GM21529 (cell line): ENCODE results near the gene CD244.
"Not testable (repeated sequence)": the region's sequence is repeated elsewhere in the genome, so short reads cannot be mapped to it uniquely, and the experiment has no call there.

Source experiments
- ATAC-seq: cut with Tn5 transposase; IDR thresholded peaks from one replicate; pipeline ENCODE4 v1.9.1; 2021; ENCODE audit not compliant: unreplicated experiment

Gene CD244, protein sequence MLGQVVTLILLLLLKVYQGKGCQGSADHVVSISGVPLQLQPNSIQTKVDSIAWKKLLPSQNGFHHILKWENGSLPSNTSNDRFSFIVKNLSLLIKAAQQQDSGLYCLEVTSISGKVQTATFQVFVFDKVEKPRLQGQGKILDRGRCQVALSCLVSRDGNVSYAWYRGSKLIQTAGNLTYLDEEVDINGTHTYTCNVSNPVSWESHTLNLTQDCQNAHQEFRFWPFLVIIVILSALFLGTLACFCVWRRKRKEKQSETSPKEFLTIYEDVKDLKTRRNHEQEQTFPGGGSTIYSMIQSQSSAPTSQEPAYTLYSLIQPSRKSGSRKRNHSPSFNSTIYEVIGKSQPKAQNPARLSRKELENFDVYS

DNA sequence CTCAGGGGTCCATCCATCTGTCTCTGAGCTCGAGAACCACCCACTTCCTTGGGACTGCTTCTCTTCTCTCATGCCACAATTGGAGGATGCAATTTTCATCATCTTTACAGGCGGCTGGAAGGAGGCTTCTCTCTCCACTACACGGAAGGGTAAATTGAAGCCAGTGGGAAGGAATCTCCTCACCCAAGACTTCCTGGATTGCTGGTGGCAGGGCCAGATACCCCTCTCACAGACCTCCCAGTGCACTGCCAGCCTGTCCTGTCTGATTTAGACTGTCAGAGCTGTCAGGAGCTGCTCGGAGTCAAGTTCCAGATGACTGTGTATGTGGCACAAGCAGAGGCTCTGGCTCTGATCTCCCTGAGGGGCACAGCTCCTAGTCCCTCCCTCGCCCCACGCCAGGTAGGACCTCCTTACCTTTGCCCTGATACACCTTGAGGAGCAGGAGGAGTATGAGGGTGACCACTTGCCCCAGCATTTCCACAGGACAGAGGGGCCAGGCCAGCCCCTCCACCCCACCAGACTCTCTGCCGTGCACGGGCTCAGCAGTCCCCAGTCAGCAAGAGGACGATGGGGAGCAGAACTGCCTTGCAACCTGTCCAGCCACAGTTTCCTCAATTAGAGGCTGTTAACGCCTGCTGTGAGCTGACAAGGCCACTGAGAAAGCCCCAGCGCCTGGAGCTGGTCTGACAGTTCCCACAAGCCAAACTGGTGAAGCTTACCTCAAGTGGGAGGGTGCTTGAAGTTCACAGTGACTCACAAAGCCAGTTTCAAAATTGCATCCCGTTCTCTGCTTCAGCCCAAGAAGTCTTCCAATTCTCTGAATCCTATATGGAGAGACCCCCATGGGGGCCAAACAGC is at the start of gene CD244:
CD244 (minus strand) TSS at position 685 of the 858 bp plus-strand sequence; CDS start at position 475, 210 bp downstream.
- ATAC-seq: peak; percentile 68

DNA sequence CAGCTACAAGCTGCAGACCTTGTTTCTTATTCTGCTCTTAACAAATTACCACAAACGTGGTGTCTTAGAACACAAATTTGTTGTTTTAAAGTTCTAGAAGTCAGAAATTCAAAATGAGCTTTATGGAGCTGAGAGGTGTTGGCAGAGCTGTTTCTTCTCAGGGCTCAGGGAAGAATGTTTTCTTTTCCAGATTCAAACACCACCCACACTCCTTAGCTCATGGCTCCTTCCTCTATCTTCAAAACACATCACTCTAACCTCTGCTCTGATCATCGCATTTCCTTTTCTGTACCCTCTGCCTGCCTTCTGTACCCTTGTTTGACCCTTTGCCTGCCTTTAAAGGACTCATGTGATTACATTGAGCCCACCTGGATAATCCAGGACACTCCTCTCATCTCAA is 49.2 kb upstream of the CD244 start:
- no peak for ATAC-seq

DNA sequence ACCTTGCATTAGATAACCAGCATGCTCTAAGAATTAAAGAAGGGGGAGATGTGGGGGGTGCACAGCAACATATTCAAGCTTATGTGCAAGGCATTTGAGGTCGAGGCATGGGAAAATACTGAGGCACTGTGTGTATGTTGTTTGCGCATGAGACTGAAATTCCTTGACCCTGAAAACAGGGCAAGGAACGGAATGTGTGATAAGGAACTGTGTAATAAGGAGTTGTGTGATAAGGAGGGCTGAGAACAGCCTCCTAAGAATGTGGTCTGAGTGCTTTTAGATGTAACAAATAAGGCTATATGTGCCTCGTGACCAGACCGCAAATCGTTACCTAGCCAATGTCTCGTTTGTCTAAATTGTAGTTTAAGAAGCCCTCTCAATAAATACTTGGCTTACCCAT is 48.8 kb upstream of the CD244 start:
- no peak for ATAC-seq

DNA sequence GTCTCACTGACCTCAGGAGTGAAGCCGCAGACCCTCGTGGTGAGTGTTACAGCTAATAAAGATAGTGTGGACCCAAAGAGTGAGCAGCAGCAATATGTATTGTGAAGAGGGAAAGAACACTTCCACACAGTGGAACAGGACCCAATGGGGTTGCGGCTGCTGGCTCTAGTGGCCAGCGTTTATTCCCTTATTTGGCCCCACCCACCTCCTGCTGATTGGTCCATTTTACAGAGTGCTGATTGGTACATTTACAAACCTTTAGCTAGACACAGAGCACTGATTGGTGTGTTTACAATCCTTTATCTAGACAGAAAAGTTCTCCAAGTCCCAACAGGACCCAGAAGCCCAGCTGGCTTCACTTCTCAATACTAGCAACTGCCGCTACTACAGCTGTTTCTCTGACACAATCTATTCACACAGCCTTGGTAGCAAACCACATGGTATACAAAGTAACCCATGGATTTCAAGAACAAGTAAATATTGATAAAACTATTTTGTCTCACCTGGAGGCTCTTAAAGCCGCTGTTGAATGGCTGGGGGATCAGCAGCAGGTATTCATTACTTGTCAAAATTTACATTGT is 47.6 kb upstream of the CD244 start:
- no peak for ATAC-seq

DNA sequence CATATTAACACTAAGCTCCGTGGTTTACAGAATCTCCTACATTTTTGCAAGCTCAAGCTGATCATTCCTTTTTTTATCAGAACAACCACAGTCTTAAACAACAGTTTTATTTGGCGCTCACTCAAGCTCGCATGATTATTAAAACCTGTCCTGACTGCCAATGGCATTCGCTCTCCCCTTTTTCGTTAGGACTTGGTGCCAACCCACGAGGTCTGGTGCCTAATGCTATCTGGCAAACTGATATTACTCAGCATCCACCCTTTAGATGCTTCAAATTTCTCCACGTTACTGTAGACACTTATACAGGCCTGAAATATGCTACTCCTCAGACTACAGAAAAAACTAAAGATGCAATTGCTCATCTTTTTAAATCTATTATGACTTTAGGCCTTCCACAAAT is 45.3 kb upstream of the CD244 start:
- no peak for ATAC-seq

DNA sequence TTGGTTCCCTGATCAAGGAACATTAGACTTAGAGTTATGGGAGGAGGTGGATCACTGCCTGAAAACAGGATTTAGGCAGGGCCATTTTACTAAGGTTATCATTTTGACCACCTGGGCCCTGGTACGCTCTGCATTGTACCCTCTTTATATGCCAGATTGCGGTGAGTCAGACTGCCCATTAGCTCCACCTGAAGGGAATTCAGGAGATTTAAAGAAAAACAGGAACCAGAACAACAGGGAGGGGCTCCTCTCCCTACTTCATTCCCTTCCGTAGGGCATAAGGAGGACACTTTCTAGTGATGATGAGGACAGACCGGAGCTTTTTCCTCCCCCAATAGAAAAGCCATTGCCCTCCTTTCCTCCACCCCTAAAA is 42.9 kb upstream of the CD244 start:
- ATAC-seq: no peak

DNA sequence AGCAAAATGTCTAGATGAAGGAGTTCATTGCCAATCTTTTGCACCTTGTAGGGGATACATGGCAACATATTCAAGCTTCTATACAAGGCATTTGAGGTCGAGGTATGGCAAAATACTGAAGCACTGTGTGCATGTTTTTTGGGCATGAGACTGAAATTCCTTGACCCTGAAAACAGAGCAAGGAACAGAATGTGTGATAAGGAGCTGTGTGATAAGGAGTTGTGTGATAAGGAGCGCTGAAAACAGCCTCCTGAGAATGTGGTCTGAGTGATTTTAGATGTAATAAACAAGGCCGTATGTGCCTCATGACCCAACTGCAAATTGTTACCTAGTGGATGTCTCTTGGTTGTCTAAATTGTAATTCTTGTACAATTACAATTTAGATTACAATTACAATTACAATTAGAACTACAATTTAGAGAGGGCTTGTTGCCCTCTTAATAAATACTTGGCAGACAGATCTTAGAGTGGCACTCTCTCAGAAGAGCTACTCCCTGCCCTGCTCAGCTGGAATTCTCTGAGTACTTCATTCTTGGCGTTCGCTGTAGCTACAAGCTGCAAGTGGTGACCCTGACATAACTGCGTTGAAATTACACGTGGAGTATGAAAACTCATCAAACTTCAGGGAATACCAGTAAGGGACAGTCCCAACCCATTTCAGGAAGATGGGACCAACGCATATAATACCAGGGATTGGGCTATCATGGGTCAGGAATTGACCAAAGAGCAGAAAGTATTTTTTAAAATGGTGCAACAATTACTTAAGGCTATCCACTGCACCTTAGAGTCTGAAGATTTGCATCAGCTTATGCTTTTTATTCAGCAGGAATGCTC is 42.3 kb upstream of the CD244 start:
- no peak for ATAC-seq

DNA sequence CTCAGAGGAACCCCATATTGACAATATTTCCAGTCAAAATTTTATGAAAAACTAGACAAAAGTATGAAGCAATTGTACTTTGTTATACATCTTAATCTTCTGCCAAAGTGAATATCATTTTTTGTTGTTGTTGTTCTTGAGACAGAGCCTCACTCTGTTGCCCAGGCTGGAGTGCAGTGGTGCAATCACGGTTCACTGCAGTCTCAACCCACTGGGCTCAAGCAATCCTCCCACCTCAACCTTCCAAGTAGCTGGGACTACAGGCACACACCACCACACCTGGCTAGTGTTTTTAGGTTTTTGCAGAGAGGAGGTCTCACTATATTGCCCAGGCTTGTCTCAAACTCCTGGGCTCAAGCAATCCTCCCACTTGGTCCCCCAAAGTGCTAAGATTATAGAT is 39.6 kb upstream of the CD244 start:
- ATAC-seq: not testable (repeated sequence)

DNA sequence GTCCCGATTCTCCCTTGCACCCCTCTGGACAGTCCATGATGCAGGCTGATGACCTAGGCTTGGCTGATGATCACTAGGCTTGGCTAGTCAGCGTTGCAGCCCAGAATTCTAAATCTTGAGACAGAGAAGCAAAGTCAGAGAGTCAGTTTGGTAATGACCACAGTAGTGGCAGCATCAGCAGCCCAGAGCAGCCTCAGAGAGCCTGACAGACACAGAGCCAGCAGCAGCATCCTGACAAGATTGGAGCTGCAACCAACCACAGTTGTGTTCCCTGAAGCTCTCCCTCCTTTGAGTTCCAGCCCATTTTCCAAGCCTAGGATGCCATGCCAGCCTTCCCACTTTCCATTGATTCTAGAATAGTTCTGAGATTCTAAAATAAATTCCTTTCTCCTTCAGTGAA is 39.1 kb upstream of the CD244 start:
- ATAC-seq: no peak

DNA sequence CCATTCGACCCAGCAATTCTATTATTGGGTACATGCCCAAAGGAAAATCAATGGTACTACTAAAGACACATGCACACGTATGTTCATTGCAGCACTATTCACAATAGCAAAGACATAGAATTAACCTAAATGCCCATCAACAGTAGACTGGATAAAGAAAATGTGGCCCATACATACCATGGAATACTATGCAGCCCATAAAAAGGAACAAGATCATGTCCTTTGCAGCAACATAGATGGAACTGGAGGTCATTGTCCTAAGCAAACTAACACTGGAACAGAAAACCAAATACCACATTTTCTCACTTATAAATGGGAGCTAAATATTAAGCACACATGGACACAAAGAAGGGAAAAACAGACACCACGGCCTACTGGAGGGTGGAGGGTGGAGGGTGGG is 38.0 kb upstream of the CD244 start:
- not testable (repeated sequence) for ATAC-seq

DNA sequence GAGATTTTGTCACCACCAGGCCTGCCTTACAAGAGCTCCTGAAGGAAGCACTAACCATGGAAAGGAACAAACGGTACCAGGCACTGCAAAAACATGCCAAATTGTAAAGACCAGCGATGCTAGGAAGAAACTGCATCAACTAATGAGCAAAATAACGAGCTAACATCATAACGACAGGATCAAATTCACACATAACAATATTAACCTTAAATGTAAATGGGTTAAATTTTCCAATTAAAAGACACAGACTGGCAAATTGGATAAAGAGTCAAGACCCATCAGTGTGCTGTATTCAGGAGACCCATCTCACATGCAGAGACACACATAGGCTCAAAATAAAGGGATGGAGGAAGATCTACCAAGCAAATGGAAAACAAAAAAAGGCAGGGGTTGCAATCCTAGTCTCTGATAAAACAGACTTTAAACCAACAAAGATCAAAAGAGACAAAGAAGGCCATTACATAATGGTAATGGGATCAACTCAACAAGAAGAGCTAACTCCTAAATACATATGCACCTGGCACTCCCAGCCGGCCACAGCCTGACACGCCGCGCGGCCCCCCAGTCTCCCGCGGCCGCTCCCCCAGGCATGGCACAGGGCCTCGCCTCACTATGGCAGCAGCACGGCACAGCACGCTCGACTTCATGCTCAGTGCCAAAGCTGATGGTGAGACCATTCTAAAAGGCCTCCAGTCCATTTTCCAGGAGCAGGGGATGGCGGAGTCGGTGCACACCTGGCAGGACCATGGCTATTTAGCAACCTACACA is 31.9 kb upstream of the CD244 start:
- ATAC-seq: not testable (repeated sequence)

DNA sequence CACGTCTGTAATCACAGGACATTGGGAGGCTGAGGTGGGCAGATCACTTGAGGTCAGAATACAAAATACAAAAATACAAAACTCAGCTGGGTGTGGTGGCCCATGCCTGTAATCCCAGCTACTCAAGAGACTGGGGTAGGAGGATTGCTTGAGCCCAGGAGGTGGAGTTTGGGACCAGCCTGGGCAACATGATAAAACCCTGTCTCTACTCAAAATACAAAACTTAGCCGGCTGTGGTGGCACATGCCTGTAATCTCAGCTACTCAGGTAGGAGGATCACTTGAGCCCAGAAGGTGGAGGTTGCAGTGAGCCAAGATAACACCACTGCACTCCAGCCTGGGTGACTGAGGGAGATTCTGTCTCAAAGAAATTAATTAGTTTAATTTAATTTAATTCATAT is 28.8 kb upstream of the CD244 start:
- ATAC-seq: no peak

DNA sequence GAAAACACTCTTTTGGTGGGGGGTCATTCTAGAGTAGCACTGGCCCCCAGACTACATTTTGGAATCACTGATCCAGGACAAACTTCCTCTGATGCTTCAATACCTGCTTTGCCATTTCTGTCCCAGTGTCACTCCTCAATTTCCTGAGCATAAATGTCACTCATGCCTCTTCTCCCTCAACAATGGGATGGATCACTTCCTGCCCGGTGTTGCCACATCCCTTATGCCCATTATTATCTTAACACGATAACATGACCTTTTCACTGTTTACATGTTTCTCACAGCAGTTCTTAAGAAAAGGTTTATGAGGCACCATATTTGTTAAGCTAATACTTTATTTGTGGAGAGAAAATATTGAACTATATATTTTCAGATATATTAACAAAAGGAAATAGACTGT is 26.2 kb upstream of the CD244 start:
- no peak for ATAC-seq

DNA sequence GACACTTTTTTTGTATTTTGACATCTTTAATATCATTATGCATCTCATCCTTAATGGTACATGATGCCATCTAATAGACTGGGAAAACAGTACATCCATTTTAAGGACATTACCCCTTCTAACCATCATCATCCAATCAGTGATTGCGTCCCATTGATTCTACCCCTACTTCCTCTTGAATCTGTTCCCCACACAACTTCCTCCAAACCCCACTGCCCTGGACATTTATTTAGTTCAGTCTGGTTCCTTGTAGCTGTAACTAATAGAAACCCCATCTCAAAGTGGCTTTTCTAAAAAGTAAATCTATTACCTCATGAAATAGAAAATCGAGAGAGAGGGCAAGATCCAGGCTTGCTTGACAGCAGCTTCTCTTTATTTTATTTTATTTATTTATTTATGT is 24.4 kb upstream of the CD244 start:
- no peak for ATAC-seq

DNA sequence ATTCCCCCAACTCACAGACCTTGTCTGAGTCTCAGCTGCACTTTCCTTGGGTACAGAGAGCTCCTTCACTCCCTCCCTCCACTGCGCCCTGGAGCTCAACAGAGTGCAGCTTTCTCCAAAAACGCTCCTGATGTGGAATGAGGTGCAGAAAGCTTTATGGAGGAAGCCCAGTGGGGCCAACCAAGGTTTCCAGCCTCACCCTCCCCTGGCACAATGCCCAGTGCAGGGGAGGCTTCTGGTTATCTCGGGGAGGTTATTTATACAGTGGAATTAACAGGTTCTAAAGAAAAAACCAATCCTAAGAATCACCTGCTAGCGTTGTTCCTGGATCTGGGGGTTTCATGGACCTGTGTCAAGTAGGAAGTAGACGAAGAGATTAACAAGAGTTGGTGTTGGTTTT is 22.4 kb upstream of the CD244 start, which contains the start of gene ITLN1:
ITLN1 (minus strand) TSS at position 139 of the 400 bp plus-strand sequence. CDS start 303 bp downstream, outside the sequence.
- no peak for ATAC-seq

DNA sequence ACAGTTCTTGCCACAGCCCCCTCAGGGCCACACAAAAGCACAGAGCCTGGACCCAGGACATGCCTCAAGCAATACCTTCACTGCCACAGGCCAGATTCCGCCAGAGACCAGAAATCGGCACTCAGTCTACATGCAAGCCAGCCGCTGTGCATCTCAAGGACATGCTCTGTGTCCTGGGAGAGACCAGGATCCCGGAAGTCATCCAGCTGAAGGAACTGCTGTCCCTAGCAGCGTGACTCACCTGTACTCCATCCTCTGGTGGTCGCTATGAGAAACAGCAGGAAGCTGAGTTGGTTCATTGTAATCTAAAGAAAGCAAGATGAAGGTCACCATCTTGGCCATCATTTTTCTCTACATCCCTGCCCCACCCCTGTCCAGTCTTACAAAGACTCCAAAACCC is 21.9 kb upstream of the CD244 start:
- ATAC-seq: no peak

DNA sequence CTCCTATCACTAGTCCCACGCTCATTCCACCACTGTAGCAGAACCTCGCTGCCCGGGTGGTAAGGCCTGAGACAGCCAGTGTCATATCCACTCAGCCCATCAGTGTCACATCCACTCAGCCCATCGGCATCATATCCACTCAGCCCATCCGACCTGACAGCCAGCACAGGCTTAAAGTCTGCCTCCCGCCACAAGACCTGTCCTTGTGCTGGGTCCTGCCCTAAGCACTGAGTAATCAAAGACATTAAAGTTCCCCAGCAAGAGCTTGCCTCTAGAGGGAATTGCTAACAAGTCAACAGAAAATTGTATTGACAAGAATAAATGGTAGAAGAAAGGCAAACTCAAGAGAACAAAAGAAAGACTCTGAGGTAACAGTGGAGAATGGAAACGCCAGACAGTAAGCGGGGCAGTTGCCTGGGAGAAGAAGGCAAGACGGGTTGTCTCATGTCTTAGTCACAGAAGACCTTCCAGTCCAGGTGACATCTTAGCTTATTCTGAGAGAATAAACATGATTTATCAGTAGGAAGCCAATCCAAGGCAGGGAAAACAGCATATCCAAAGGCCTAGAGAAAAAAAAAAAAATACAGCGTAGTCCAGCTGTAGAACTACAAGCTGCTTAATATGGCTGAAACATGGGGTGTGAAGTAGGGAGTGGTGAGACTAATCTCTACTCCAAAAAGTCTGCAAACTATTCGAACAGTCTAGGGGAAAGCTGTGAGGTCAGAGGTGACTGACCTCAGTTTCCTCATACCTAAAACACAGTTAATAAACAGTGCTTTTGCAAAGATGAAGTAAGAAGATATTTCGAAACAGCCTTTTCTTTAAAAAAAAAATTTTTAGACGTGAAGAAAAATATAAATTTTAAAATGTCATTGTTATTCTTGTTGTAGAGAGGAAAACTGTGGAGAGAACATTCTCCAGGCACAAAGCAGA is 21.2 kb upstream of the CD244 start:
- no peak for ATAC-seq

DNA sequence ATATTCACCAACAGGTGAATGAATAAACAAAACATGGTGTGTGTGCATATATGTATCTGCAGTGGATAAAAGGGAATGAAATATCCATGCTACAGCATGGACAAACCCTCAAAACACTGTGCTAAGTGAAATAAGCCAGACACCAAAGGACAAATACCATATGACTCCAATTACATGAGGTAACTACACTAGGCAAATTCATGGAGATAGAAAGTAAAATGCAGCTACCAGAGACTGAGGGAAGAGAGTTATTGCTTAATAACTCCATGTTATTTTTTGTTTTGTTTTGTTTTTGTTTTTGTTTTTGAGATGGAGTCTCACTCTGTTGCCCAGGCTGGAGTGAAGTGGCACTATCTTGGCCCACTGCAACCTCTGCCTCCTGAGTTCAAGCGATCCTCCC is 19.9 kb upstream of the CD244 start:
- no peak for ATAC-seq

DNA sequence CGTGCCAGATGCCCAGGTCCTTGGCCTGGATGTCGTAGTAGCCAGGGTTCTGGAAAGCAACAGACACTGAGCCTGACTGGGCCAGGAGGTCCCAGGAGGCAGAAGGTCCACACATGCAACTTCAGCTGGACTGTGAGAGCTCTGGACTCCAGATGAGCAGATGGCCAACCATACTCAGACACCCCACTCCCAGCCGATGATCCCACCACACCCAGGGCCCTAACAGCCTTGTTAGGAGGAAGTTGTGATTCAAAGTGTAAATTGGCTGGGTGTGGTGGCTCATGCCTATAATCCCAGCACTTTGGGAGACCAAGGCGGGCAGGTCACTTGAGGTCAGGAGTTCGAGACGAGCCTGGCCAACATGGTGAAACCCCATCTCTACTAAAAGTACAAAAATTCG is 18.6 kb upstream of the CD244 start:
- not testable (repeated sequence) for ATAC-seq
